Breast epithelium (tissue), 3 donors: ENCODE data around the gene LPP.

ENCODE experiments used
- POLR2A ChIP-seq: fragments of 450-650 bp; IDR thresholded peaks from one replicate; pipeline ENCODE4 v1.6.1; 2016; ENCODE audit warnings: antibody characterized with exemption, mild to moderate bottlenecking, moderate library complexity
- POLR2AphosphoS5 ChIP-seq, 3 donors: sonication (generic); formaldehyde crosslinking; IDR thresholded peaks; one replicate each; pipeline ENCODE4 v1.6.1; 2017; ENCODE audit warnings: antibody characterized with exemption in 3 of 3
- TF ChIP-seq, protein P1 (sequence below), 3 donors: fragments of 450-650 bp; IDR thresholded peaks; one replicate each; pipeline ENCODE4 v1.5.1; 2016 to 2017; ENCODE audit warnings: antibody characterized with exemption in 3 of 3, mild to moderate bottlenecking in 3 of 3, moderate library complexity in 3 of 3

DNA sequence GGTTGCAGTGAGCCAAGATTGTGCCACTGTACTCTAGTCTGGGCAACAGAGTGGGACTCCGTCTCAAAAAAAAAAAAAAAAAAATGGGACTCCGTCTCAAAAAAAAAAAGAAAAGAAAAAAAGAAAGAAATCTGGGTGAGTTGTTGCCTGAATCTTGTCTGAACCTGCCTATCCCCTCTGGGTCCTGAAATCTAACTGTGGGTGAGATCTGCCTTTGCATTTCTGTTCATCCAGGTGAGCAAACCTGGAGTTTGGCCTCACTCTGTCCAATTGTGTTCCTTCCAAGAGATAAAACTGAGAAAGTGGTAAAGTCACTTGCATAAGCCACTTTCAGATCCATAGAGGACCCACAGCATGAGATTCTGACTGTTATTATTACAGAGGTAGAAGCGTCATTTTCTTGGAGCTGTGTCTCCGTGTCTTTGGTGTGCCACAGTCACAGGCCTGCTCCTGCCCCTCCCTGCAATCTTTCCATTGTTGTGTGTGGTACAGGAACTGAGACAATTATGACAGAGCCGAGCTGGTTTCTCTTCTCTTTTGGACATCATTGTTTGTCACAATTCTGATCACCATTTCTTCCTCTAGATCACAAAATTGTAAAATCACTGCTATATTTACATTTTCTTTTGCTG, 235.9 kb downstream of the LPP start:
- TF ChIP-seq, protein P1, sequence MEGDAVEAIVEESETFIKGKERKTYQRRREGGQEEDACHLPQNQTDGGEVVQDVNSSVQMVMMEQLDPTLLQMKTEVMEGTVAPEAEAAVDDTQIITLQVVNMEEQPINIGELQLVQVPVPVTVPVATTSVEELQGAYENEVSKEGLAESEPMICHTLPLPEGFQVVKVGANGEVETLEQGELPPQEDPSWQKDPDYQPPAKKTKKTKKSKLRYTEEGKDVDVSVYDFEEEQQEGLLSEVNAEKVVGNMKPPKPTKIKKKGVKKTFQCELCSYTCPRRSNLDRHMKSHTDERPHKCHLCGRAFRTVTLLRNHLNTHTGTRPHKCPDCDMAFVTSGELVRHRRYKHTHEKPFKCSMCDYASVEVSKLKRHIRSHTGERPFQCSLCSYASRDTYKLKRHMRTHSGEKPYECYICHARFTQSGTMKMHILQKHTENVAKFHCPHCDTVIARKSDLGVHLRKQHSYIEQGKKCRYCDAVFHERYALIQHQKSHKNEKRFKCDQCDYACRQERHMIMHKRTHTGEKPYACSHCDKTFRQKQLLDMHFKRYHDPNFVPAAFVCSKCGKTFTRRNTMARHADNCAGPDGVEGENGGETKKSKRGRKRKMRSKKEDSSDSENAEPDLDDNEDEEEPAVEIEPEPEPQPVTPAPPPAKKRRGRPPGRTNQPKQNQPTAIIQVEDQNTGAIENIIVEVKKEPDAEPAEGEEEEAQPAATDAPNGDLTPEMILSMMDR (IDR thresholded peaks at IDR 0.05): no peak
- TF ChIP-seq POLR2A: no peak
- TF ChIP-seq POLR2AphosphoS5 (IDR thresholded peaks at IDR 0.05): peak in 1 of 3 donors; percentile 14
